Stimulated activated naive CD8-positive, alpha-beta T cell treated with anti-CD3 and anti-CD28 coated beads, Interleukin-15, amount 100 ng/mL, for 72 hours (primary cell): ENCODE measurements around the gene TAL1.

Experiments
- ATAC-seq: fragments of 150-1000 bp; cut with Tn5 transposase; 2 replicates; pipeline ENCODE4 v1.10.0; 2021; ENCODE audit warnings: mild to moderate bottlenecking, moderate library complexity
- DNase-seq, 2 donors: peaks; one replicate each; pipeline ENCODE4 v3.0.0; 2021 to 2022
- H3K27ac Mint-ChIP-seq, 2 donors: one replicate each; pipeline ENCODE4 v1.8.0; 2022; ENCODE audit warnings: mild to moderate bottlenecking in 2 of 2, mixed read lengths in 2 of 2, moderate library complexity in 2 of 2
- H3K27me3 Mint-ChIP-seq: one replicate; pipeline ENCODE4 v1.8.0; 2022; ENCODE audit warnings: mixed read lengths
- H3K4me1 Mint-ChIP-seq: one replicate; pipeline ENCODE4 v1.8.0; 2022; ENCODE audit warnings: mild to moderate bottlenecking, mixed read lengths
- H3K4me3 Mint-ChIP-seq, 2 donors: one replicate each; pipeline ENCODE4 v1.8.0; 2022; ENCODE audit warnings: mild to moderate bottlenecking in 2 of 2, mixed read lengths in 2 of 2, moderate library complexity in 1 of 2
- H3K9me3 Mint-ChIP-seq, 2 donors: one replicate each; pipeline ENCODE4 v1.8.0; 2022; ENCODE audit warnings: mixed read lengths in 2 of 2

The TAL1 gene

DNA sequence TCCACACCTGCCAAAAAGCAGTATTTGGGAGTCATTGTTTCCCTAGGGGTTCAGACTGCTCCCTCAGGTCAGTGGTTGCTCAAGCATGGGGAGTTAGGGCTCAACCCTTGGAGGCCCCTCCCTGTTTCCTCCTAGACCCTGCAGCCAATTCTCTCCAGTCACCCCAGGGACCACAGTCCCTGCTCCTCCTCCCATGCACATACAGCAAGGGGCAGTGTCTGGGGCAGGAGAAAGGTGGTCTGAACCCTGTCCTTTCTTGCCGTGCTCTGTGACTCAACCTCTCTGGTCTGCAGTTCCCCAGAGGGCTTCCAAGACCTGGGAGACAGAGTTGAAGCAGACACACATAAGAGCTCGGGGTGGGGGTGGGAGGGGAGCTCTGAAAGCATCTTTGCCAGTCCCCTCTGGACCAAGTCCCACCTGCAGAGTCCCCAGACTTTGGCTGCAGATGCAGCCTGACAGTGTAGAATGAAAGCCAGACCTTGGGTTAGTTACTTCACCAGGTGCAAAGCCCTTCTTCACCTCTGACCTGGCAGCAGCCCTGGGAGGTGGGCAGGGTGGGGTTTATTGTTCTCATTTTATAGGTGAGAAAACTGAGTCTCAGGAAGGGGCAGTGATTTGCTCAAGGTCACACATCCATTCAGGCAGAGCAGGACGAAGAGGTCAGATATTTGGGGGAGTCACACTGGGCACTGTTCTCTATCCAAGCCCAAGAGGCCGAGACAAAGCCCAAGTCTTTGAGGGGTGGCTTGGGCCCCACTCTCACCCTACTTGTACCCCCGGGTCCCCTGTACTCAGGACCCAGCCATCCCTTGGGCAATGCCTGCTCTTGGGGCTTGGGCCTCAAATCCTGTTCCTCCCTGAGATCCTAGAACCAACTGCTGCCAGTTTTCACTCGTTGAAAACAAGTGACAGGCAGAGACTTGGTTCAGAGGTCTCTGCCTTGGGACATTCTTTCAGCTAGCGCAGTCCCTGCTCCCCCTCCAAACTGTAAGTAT is 42.9 kb downstream of the TAL1 start:
- H3K9me3 Mint-ChIP-seq, result no peaks in the 10 kb centered on the region
- H3K4me1 Mint-ChIP-seq, result peaks cover 6% of the 10 kb centered on the region
- H3K27me3 Mint-ChIP-seq, result peaks cover 22% of the 10 kb centered on the region
- no peak overlapping the region for H3K4me3 Mint-ChIP-seq
- ATAC-seq (no peak), DNase-seq (no peak)
- H3K27ac Mint-ChIP-seq, result no peak overlapping the region

- Mint-ChIP-seq H3K4me3 (no peak overlapping the region), H3K9me3 (no peaks in the 10 kb centered on the region), H3K4me1 (peaks cover 4% of the 10 kb centered on the region), H3K27ac (no peak overlapping the region), H3K27me3 (peaks cover 20% of the 10 kb centered on the region)
- DNase-seq (no peak), ATAC-seq (no peak)
These were observed 44.1 kb downstream of the TAL1 start for GRCh38 chr1:47187926-47188250.

GRCh38 chr1:47187231-47187925 is 44.6 kb downstream of the TAL1 start:
- ATAC-seq (no peak), DNase-seq (no peak)
- Mint-ChIP-seq H3K27ac (no peak overlapping the region), H3K27me3 (peaks cover 20% of the 10 kb centered on the region), H3K9me3 (no peaks in the 10 kb centered on the region), H3K4me1 (no peaks in the 10 kb centered on the region), H3K4me3 (no peak overlapping the region)

DNA sequence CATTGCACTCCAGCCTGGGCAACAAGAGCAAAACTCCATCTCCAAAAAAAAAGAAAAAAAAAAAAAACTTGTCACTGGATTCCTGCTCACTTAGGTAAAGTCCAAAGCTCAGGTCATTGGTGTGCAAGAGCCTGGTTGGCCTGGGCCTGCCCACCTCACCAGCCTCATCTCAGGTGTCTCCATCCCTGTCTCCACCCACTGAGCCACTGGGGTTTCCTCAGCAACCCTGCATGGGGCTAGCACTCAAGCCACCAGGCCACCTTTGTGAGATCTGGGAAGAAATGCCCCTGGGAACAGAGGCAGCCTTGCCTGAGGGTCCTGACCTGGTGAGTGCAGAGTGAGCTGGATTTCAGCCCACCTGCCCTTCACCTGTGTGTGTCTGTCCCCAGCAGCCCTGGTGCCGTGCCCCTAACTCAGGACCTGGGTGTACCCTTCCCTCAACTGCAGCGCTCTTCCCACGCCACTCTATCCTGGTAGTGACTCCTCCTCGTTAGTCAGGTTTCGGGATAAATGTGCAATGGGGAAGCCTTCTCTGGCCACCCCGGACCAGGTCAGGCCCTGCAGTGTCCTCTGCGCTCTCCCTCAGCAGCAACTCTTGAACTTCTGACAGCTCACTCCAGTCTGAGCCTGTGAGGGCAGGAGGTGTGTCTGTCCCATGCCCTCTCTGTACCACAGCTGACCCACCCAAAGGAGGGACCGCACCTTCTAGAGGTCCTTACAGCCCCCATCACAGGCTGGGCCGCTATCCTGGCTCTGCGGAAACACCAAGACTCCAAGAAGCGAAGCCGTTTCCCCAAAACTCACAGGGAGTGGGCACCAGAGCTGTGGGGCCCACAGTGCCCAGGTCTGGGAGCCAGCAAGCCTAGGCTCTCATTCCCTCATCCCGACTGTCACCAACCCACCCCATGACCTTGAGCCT is 45.5 kb downstream of the TAL1 start:
- DNase-seq, result no peak
- Mint-ChIP-seq H3K27ac (no peak overlapping the region), H3K4me1 (no peaks in the 10 kb centered on the region), H3K4me3 (no peak overlapping the region), H3K27me3 (peaks cover 16% of the 10 kb centered on the region), H3K9me3 (no peaks in the 10 kb centered on the region)
- ATAC-seq, result no peak

GRCh38 chr1:47184822-47185677 is 47.0 kb downstream of the TAL1 start:
- no peak overlapping the region for H3K27ac Mint-ChIP-seq
- no peak for ATAC-seq
- no peaks in the 10 kb centered on the region for H3K9me3 Mint-ChIP-seq
- H3K4me3 Mint-ChIP-seq, result no peak overlapping the region
- H3K4me1 Mint-ChIP-seq, result no peaks in the 10 kb centered on the region
- H3K27me3 Mint-ChIP-seq, result peaks cover 30% of the 10 kb centered on the region
- DNase-seq, result no peak

DNA sequence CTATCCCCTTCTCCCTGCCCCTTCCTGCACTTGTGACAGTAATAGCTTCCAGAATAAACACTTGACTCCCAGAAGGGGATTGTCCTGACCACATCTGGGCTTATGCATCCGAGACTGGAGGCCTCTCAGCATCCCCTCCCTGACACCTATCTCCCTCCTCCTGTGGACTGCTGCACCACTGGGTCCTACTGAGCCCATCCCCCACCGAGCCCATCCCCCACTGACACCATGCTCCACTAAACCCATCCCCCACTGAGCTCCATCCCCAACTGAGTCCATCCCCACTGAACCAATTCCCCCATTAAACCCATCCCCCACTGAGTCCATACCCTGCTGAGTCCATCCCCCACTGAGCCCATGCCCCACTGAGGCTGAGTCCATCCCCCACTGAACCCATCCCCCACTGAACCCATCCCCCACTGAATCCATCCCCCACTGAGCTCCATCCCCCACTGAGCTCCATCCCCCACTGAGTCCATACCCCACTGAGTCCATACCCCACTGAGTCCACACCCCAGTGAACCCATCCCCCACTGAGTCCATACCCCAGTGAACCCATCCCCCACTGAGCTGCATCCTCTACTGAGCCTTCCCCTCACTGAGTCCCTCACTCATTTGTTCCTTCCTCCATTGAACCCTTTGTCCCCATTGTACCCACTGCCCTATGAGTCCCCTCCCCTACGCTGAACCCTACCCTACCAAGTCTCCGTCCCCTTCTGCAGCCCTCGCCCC is 47.8 kb downstream of the TAL1 start:
- no peak for DNase-seq
- H3K27ac Mint-ChIP-seq, result no peak overlapping the region
- no peak overlapping the region for H3K4me3 Mint-ChIP-seq
- peaks cover 6% of the 10 kb centered on the region for H3K4me1 Mint-ChIP-seq
- no peaks in the 10 kb centered on the region for H3K9me3 Mint-ChIP-seq
- H3K27me3 Mint-ChIP-seq, result peaks cover 38% of the 10 kb centered on the region
- ATAC-seq, result peak; percentile 11

GRCh38 chr1:47183308-47184089 is 48.5 kb downstream of the TAL1 start:
- H3K4me1 Mint-ChIP-seq, result peaks cover 13% of the 10 kb centered on the region
- H3K27ac Mint-ChIP-seq, result peak overlapping the region in 1 of 2 donors; percentile 31
- no peak for ATAC-seq
- no peak overlapping the region for H3K4me3 Mint-ChIP-seq
- H3K27me3 Mint-ChIP-seq, result peaks cover 46% of the 10 kb centered on the region
- no peak for DNase-seq
- no peaks in the 10 kb centered on the region for H3K9me3 Mint-ChIP-seq

GRCh38 chr1:47182676-47183235 is 49.3 kb downstream of the TAL1 start:
- Mint-ChIP-seq H3K4me3 (no peak overlapping the region), H3K4me1 (peaks cover 13% of the 10 kb centered on the region), H3K27ac (no peak overlapping the region), H3K9me3 (no peaks in the 10 kb centered on the region), H3K27me3 (peaks cover 47% of the 10 kb centered on the region)
- ATAC-seq (no peak), DNase-seq (no peak)

DNA sequence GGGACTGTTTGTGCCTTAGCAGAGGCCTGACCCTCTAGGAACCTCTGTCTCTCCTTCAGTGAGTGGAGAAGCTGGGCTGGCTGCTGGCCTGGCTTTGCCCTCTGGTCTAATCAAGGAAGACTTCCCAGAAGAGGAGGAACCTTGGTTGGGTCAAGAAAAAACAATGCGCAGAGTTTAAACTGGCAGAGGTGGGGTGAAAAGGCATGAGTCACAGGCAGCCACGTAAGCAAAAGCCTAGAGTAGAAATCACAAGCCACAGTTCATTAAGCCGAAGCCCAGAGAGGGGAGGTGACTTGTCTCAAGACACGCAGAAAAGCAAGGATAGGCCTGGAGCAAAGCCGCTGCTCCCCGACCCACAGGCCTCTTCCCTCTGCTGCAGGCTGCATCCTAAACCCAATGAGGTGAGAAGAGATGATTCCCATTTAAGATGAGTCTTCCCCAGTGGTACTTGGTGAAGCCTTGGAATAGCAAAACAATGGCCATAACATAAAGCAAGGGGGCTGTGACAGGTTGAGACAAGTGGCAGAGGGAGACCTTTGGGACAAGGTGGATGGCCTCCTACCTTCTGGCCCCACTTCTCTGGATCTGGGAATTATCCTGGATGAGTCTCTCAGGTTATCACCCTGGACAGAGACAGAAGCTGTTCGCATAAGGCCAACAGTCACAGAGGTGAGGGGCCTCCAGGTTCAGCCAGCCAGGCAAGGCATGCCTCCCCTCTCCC is 49.9 kb downstream of the TAL1 start:
- Mint-ChIP-seq H3K4me3 (no peak overlapping the region), H3K27ac (no peak overlapping the region), H3K9me3 (no peaks in the 10 kb centered on the region), H3K27me3 (peaks cover 47% of the 10 kb centered on the region), H3K4me1 (peaks cover 13% of the 10 kb centered on the region)
- no peak for ATAC-seq
- DNase-seq, result no peak

GRCh38 chr1:47181095-47181954 is 50.7 kb downstream of the TAL1 start:
- DNase-seq (no peak), ATAC-seq (no peak)
- no peak overlapping the region for H3K27ac Mint-ChIP-seq
- peaks cover 13% of the 10 kb centered on the region for H3K4me1 Mint-ChIP-seq
- no peaks in the 10 kb centered on the region for H3K9me3 Mint-ChIP-seq
- no peak overlapping the region for H3K4me3 Mint-ChIP-seq
- H3K27me3 Mint-ChIP-seq, result peaks cover 49% of the 10 kb centered on the region

GRCh38 chr1:47180603-47181094 is 51.4 kb downstream of the TAL1 start:
- Mint-ChIP-seq H3K4me3 (no peak overlapping the region), H3K27ac (peak overlapping the region in 1 of 2 donors; percentile 9), H3K27me3 (peaks cover 56% of the 10 kb centered on the region), H3K4me1 (peaks cover 13% of the 10 kb centered on the region), H3K9me3 (no peaks in the 10 kb centered on the region)
- DNase-seq (no peak), ATAC-seq (no peak)

DNA sequence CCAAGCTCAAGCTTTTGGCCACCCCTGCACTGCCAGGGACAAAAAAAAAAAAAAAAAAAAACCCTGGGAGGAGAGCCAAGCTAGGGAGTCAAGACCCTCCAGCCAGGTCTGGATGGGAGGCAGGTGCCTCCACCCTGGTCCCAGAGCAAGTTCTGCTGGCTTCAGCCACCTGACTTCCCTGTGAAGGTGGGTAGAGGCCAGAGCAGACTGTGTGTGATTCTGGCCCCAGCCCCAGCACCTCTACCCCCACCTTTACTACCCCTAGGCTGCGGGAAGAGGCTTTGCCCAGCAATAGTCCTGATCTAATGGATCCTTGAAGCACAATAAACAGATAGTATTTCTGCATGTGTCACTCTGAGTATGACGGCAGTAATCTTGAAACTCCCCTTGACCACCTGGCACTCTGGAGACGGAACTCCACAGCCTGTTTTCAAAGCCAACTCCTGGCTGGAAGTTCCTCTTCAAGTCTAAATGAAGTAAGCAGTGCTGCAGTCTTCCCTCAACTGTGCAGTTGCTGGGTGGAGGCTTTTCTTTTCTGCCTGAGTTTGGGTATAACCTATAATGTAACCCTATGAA is 51.9 kb downstream of the TAL1 start:
- Mint-ChIP-seq H3K27ac (no peak overlapping the region), H3K9me3 (no peaks in the 10 kb centered on the region), H3K4me3 (no peak overlapping the region), H3K4me1 (peaks cover 19% of the 10 kb centered on the region), H3K27me3 (peaks cover 62% of the 10 kb centered on the region)
- DNase-seq (no peak), ATAC-seq (no peak)
